ENCODE measurements around the gene CLEC3B. TPM values are rescaled to one million over a fixed set of nuclear protein-coding genes. Genes with fewer than 3 reads are reported as not detected.

Gene CLEC3B
- total RNA-seq, 1 donor from 2014 or later = not detected

DNA sequence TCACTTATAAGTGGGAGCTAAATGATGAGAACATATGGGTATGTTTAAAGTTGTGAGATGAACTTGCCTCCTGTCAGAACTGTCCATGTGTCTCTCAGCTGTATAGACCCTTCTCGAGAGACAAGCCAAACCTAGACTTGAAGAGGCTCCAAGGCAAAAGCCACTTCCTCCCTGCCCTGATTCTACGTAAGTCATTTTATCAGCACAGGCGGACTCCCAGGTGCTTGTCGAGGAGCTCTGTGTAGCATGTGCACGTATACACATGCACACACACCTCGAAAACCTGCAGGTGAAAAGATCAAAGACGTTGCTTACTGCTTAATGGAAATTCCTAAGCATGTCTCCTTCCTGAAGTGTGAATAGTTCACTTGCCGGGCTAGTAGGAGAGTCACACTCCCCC, 5.6 kb upstream of the CLEC3B start:
- H3K4me3 Mint-ChIP-seq = no peak overlapping the region
- no peak overlapping the region for H3K27ac Mint-ChIP-seq (ENCODE audit: unreplicated experiment)
- peaks cover 6% of the 10 kb centered on the region for H3K36me3 Mint-ChIP-seq (ENCODE audit: low read depth)
- TF ChIP-seq, protein P1, sequence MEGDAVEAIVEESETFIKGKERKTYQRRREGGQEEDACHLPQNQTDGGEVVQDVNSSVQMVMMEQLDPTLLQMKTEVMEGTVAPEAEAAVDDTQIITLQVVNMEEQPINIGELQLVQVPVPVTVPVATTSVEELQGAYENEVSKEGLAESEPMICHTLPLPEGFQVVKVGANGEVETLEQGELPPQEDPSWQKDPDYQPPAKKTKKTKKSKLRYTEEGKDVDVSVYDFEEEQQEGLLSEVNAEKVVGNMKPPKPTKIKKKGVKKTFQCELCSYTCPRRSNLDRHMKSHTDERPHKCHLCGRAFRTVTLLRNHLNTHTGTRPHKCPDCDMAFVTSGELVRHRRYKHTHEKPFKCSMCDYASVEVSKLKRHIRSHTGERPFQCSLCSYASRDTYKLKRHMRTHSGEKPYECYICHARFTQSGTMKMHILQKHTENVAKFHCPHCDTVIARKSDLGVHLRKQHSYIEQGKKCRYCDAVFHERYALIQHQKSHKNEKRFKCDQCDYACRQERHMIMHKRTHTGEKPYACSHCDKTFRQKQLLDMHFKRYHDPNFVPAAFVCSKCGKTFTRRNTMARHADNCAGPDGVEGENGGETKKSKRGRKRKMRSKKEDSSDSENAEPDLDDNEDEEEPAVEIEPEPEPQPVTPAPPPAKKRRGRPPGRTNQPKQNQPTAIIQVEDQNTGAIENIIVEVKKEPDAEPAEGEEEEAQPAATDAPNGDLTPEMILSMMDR (conservative IDR thresholded peaks at IDR 0.05) = no peak
- no peak for DNase-seq (ENCODE audit: low read depth, low spot score)
- no peaks in the 10 kb centered on the region for H3K4me1 Mint-ChIP-seq
- H3K9me3 Mint-ChIP-seq = no peaks in the 10 kb centered on the region
- H3K27me3 Mint-ChIP-seq (ENCODE audit: low read depth) = peaks cover 3% of the 10 kb centered on the region

DNA sequence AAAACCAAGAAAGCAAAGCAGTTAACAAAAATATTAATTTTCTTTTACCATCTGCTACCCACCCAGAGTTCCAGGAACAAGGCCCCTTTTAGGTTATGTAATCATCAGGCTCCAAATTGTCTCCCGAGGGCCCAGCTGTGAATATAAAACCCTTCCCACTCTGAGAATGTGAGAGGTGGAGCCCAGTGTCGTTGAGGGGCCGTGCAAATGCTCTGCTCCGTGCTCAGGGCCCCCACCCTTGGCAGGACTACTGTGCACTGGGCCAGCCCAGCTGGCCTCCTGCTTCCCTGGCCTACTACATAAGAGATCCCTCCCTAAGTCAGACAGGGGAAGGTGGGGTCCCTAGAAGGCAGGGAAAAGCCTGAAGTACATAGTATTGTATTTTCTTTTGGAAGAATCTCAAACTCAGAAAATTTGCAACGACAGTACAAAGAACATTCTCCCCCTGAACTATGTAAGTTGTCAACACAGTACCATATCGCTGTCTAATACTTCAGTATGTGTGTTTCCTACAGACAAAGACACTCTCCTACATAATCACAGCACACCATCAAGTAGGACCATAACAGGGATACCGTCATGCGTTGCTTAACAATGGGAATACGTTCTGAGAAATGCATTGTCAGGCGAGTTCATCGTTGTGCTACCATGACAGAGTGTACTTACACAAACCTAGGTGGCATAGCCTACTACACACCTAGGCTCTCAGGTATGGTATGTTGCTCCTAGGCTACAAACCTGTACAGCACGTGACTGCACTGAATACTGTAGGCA, 4.4 kb upstream of the CLEC3B start:
- H3K27me3 Mint-ChIP-seq (ENCODE audit: low read depth) = peaks cover 3% of the 10 kb centered on the region
- no peak overlapping the region for H3K4me3 Mint-ChIP-seq
- H3K4me1 Mint-ChIP-seq = peaks cover 3% of the 10 kb centered on the region
- H3K27ac Mint-ChIP-seq (ENCODE audit: unreplicated experiment) = no peak overlapping the region
- TF ChIP-seq, protein P1 (conservative IDR thresholded peaks at IDR 0.05) = no peak
- peaks cover 6% of the 10 kb centered on the region for H3K36me3 Mint-ChIP-seq (ENCODE audit: low read depth)
- H3K9me3 Mint-ChIP-seq = no peaks in the 10 kb centered on the region
- DNase-seq (ENCODE audit: low read depth, low spot score) = no peak

DNA sequence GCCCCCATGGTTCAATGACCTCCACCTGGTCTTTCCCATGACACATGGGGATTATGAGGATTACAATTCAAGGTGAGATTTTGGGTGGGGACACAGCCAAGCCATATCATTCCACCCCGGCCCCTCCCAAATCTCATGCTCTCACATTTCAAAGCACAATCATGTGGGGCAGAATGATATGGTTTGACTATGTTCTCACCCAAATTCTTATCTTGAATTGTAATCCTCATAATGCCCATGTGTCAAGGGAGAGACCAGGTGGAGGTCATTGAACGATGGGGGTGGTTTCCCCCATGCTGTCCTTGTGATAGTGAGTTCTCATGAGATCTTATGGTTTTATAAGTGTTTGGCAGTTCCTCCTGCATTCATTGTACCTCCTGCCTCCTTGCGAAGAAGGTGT, 2.4 kb upstream of the CLEC3B start:
- Mint-ChIP-seq H3K36me3 (ENCODE audit: low read depth) (no peaks in the 10 kb centered on the region), H3K4me1 (peaks cover 9% of the 10 kb centered on the region), H3K27me3 (ENCODE audit: low read depth) (peaks cover 3% of the 10 kb centered on the region), H3K9me3 (no peaks in the 10 kb centered on the region), H3K4me3 (no peak overlapping the region), H3K27ac (ENCODE audit: unreplicated experiment) (no peak overlapping the region)
- DNase-seq (ENCODE audit: low read depth, low spot score) = no peak
- TF ChIP-seq, protein P1 (conservative IDR thresholded peaks at IDR 0.05) = no peak

DNA sequence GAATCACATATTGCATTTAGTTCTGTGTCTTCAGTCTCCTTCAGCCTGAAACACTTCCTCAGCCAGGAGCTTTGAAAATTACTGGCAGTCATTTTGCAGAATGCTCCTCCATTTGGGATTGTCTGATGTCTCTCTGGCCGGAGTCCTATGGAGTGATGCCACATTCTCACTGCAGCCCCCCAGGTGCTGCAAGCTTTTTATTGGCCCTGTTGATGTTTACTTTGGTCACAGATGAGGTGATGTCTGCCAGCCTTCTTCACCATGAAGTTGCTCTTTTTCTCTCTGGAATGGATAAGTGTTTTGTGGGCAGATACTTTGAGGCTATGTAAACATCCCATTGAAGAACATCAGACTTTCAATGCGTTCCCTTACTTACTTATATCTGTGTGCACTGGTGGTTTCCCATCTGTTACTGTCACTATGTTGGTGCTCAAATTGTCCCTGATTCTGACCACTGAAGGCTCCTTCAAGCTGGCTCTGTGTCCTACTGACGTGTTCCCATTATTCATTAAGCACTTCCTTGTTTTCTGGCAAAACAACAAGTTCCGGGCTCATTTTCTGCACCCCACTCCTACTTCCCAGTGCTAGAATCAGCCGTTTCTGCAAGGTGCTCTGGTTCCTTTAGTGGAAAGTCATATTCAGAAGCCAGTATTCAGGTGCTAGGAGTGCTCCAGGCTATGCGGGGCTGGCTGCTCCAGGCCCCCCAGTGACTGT, 1.4 kb upstream of the CLEC3B start:
- no peaks in the 10 kb centered on the region for H3K36me3 Mint-ChIP-seq (ENCODE audit: low read depth)
- DNase-seq (ENCODE audit: low read depth, low spot score) = no peak
- no peaks in the 10 kb centered on the region for H3K9me3 Mint-ChIP-seq
- no peak overlapping the region for H3K4me3 Mint-ChIP-seq
- H3K27ac Mint-ChIP-seq (ENCODE audit: unreplicated experiment) = no peak overlapping the region
- peaks cover 3% of the 10 kb centered on the region for H3K27me3 Mint-ChIP-seq (ENCODE audit: low read depth)
- TF ChIP-seq, protein P1 (conservative IDR thresholded peaks at IDR 0.05) = no peak
- peaks cover 9% of the 10 kb centered on the region for H3K4me1 Mint-ChIP-seq

DNA sequence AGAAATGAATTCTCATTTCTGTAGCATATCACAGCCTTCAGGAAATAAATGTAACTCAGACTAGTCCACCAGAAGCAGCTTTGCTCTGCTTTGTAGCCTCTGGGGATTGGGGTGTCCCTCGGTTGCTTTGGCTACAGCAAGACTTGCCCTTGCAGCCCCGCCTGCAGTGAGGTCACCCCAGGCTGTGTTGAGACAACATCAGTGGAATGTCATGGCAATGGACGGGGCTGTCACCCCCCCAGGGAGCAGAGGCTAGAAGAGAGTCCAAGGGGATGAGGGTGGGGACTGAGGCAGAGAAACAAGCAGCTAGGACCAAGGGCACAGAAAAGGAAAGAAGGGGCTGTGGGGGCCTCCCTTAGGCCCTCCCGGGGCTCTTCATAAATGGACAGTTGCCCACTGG, 854 bp downstream of the CLEC3B start:
- Mint-ChIP-seq H3K4me3 (no peak overlapping the region), H3K27me3 (ENCODE audit: low read depth) (peaks cover 3% of the 10 kb centered on the region), H3K27ac (ENCODE audit: unreplicated experiment) (peak overlapping the region; percentile 81), H3K4me1 (peaks cover 9% of the 10 kb centered on the region), H3K9me3 (no peaks in the 10 kb centered on the region), H3K36me3 (ENCODE audit: low read depth) (no peaks in the 10 kb centered on the region)
- TF ChIP-seq, protein P1 (conservative IDR thresholded peaks at IDR 0.05) = no peak
- DNase-seq (ENCODE audit: low read depth, low spot score) = no peak

All from neural crest cell (in vitro differentiated cells).